ENCODE results near the gene TBC1D22A.

- no peak for TF ChIP-seq POLR2A (IDR thresholded peaks at IDR 0.05)
- no peak for TF ChIP-seq CTCF (IDR thresholded peaks at IDR 0.05)
- TF ChIP-seq EP300 (IDR thresholded peaks at IDR 0.05), result no peak
Observed at GRCh38 chr22:46893281-46894020, 131.0 kb downstream of the TBC1D22A start.

Measured in ovary (tissue), 3 donors.